A673 (cell line): Measurements from ENCODE around the gene ALDH5A1. TPM values are rescaled to one million over a fixed set of nuclear protein-coding genes. Genes with fewer than 3 reads are reported as not detected.

Experiments used
- BruUV-seq: library from RNA; stranded (reverse); fragments of 400-500 nt; replicated peaks from 2 replicates; lab custom pipeline; 2021; lab: Mats Ljungman, UMichigan
- CTCF ChIA-PET: fragments of 300-600 bp; sonication (Branson Sonifier 250); formaldehyde crosslinking; loops from one replicate; lab custom pipeline; 2022; ENCODE audit warnings: antibody characterized with exemption; lab: Charles Lee
- POLR2A ChIA-PET: fragments of 300-600 bp; sonication (Branson Sonifier 250); formaldehyde crosslinking; loops from one replicate; lab custom pipeline; 2022; ENCODE audit warnings: antibody characterized with exemption; ENCODE audit not compliant: low non-redundant PET; lab: Charles Lee
- DNase-seq: peaks from one replicate; pipeline ENCODE4 v3.0.0-alpha.2; 2015; ENCODE audit warnings: low spot score
- H3K27ac ChIP-seq: fragments of 200-600 bp; sonication (generic); 2 replicates; pipeline ENCODE4 v1.5.1; 2016; ENCODE audit warnings: mixed run types, low read depth, mild to moderate bottlenecking, mixed read lengths, antibody characterized with exemption, low read length; ENCODE audit not compliant: poor library complexity, severe bottlenecking
- H3K27me3 ChIP-seq: fragments of 200-600 bp; sonication (generic); replicated peaks from 2 replicates; pipeline ENCODE4 v1.6.1; 2017; ENCODE audit warnings: mixed run types, low read depth, mild to moderate bottlenecking, mixed read lengths, antibody characterized with exemption, low read length; ENCODE audit not compliant: insufficient read depth, poor library complexity
- H3K36me3 ChIP-seq: fragments of 200-600 bp; sonication (generic); 2 replicates; pipeline ENCODE4 v1.6.1; 2016; ENCODE audit warnings: mixed run types, mild to moderate bottlenecking, mixed read lengths, antibody characterized with exemption, low read length; ENCODE audit not compliant: insufficient read depth, poor library complexity, severe bottlenecking
- H3K4me1 ChIP-seq: fragments of 200-600 bp; sonication (generic); 2 replicates; pipeline ENCODE4 v1.6.1; 2017; ENCODE audit warnings: mixed run types, mild to moderate bottlenecking, mixed read lengths, antibody characterized with exemption, low read length; ENCODE audit not compliant: insufficient read depth, poor library complexity, severe bottlenecking
- H3K4me3 ChIP-seq: fragments of 200-600 bp; sonication (generic); 2 replicates; pipeline ENCODE4 v1.5.1; 2016; ENCODE audit warnings: low read depth, mixed run types, mild to moderate bottlenecking, mixed read lengths, low read length; ENCODE audit not compliant: poor library complexity, severe bottlenecking
- H3K9me3 ChIP-seq: fragments of 200-600 bp; sonication (generic); 2 replicates; pipeline ENCODE4 v1.6.1; 2016; ENCODE audit warnings: mixed run types, low read depth, mild to moderate bottlenecking, mixed read lengths, antibody characterized with exemption, low read length; ENCODE audit not compliant: poor library complexity, severe bottlenecking
- CTCF ChIP-seq: fragments of 300-800, 200-600 bp; sonication (generic); conservative IDR thresholded peaks from 2 replicates; pipeline ENCODE4 v1.5.1; 2017; ENCODE audit warnings: low read depth, mild to moderate bottlenecking, antibody characterized with exemption, low read length, moderate library complexity, mixed read lengths
- EZH2 ChIP-seq: fragments of 200-600 bp; sonication (generic); IDR thresholded peaks from 2 replicates; pipeline ENCODE4 v1.6.1; 2017; ENCODE audit warnings: borderline replicate concordance, low read depth, mild to moderate bottlenecking, mixed read lengths, antibody characterized with exemption, low read length; ENCODE audit not compliant: poor library complexity, severe bottlenecking
- intact Hi-C: fragments of 100-400 bp; cut with micrococcal nuclease; formaldehyde crosslinking; loops from one replicate; pipeline ENCODE4 v1.10.0; 2022; ENCODE audit not compliant: unreplicated experiment
- total RNA-seq: library from RNA; stranded (reverse); gene quantifications from 2 replicates; pipeline ENCODE4 v1.2.3, GENCODE V29; 2021

The ALDH5A1 gene
- total RNA-seq, 1 experiment from 2014 or later: 4.1 TPM

- DNase-seq: no peak
- POLR2A ChIA-PET: no interaction called here
- Histone ChIP-seq H3K4me3 (no peak overlapping the region), H3K27me3 (no peaks in the 10 kb centered on the region), H3K9me3 (no peaks in the 10 kb centered on the region), H3K4me1 (no peaks in the 10 kb centered on the region), H3K36me3 (no peaks in the 10 kb centered on the region), H3K27ac (no peak overlapping the region)
- TF ChIP-seq CTCF (no peak), EZH2 (no peak)
- CTCF ChIA-PET: no interaction called here
- intact Hi-C loops: no loop called here
- BruUV-seq: no TSS peak
Observed at GRCh38 chr6:24448396-24448795, 46.4 kb upstream of the ALDH5A1 start.

GRCh38 chr6:24448828-24449525, 45.8 kb upstream of the ALDH5A1 start:
- CTCF ChIA-PET: no interaction called here
- no TSS peak for BruUV-seq
- no peak overlapping the region for H3K4me3 ChIP-seq
- H3K36me3 ChIP-seq: no peaks in the 10 kb centered on the region
- POLR2A ChIA-PET: no interaction called here
- TF ChIP-seq CTCF (no peak), EZH2 (no peak)
- H3K27me3 ChIP-seq: no peaks in the 10 kb centered on the region
- H3K9me3 ChIP-seq: no peaks in the 10 kb centered on the region
- no peak overlapping the region for H3K27ac ChIP-seq
- no peaks in the 10 kb centered on the region for H3K4me1 ChIP-seq
- intact Hi-C loops: no loop called here
- no peak for DNase-seq

GRCh38 chr6:24451581-24452388, 43.0 kb upstream of the ALDH5A1 start:
- Histone ChIP-seq H3K4me1 (no peaks in the 10 kb centered on the region), H3K27me3 (no peaks in the 10 kb centered on the region), H3K36me3 (no peaks in the 10 kb centered on the region), H3K9me3 (no peaks in the 10 kb centered on the region), H3K4me3 (no peak overlapping the region), H3K27ac (no peak overlapping the region)
- ChIA-PET CTCF (interaction anchor here (0.7 kb wide), 1 partner anchor 316 kb away, joined by 4 read pairs; no protein-coding TSS in a partner anchor), POLR2A (no interaction called here)
- no TSS peak for BruUV-seq
- no peak for TF ChIP-seq EZH2
- no peak for TF ChIP-seq CTCF
- no peak for DNase-seq
- intact Hi-C loops: no loop called here
